Adipose tissue (tissue), 3 donors: ENCODE results near the gene HSD3B2. TPM values are rescaled to one million over a fixed set of nuclear protein-coding genes. Genes with fewer than 3 reads are reported as not detected.

Source experiments
- polyA plus RNA-seq, 3 donors: library from polyadenylated mRNA; stranded (reverse); fragments of 200-250 nt; gene quantifications; one replicate each; pipeline ENCODE4 v1.2.3, GENCODE V29; 2013
- donor health status: healthy with polysubstance abuse.
- donor health status: Bipolar disorder and iron deficiency.
- donor health status: healthy.

HSD3B2 gene
- polyA plus RNA-seq, 3 donors = 0.05 to 0.13 TPM; not detected in 1

Other genes with a start within 250 kb of the HSD3B2 start
- not detected for gene HAO2, start 46.4 kb upstream of the HSD3B2 start, polyA plus RNA-seq
- gene HSD3B1, start 92.1 kb downstream of the HSD3B2 start, polyA plus RNA-seq = not detected
- 1 to 10 TPM; 1.1 to 3.8 (median 1.6) TPM for gene ZNF697, start 233.1 kb downstream of the HSD3B2 start, polyA plus RNA-seq